ENCODE measurements around the gene FBXO47.
A peak's percentile ranks its signal among the peaks of the same experiment; 100 is the strongest.

The FBXO47 gene

GRCh38 chr17:38967290-38967738 is at the start of gene FBXO47:
Gene FBXO47, minus strand, starts transcription at chr17:38967403. Its CDS starts 4,378 bp downstream, at chr17:38963025.
- peak; percentile 88 for DNase-seq

GRCh38 chr17:39016193-39017153 is 49.3 kb upstream of the FBXO47 start:
- DNase-seq = no peak

- DNase-seq = no peak
Observed at GRCh38 chr17:39015546-39015935, 48.3 kb upstream of the FBXO47 start.

- no peak for DNase-seq
Observed at GRCh38 chr17:39014795-39015545, 47.8 kb upstream of the FBXO47 start.

GRCh38 chr17:39014044-39014794 is 47.0 kb upstream of the FBXO47 start:
- peak; percentile 72 for DNase-seq

GRCh38 chr17:39012725-39013124 is 45.5 kb upstream of the FBXO47 start:
- no peak for DNase-seq

- DNase-seq = no peak
Observed at GRCh38 chr17:39011907-39012468, 44.8 kb upstream of the FBXO47 start.

GRCh38 chr17:39009581-39010001 is 42.4 kb upstream of the FBXO47 start:
- no peak for DNase-seq

- no peak for DNase-seq
Observed at GRCh38 chr17:39008633-39009032, 41.4 kb upstream of the FBXO47 start.

GRCh38 chr17:39002991-39003715 is 36.0 kb upstream of the FBXO47 start:
- peak; percentile 40 for DNase-seq

GRCh38 chr17:39001703-39002637 is 34.8 kb upstream of the FBXO47 start:
- DNase-seq = peak; percentile 69

GRCh38 chr17:39000021-39000601 is 32.9 kb upstream of the FBXO47 start:
- DNase-seq = no peak

- DNase-seq = no peak
Observed at GRCh38 chr17:38996660-38997337, 29.6 kb upstream of the FBXO47 start.

- no peak for DNase-seq
Observed at GRCh38 chr17:38994026-38994425, 26.8 kb upstream of the FBXO47 start.

GRCh38 chr17:38984666-38985065 is 17.5 kb upstream of the FBXO47 start:
- DNase-seq = no peak

GRCh38 chr17:38982858-38983746 is 15.9 kb upstream of the FBXO47 start:
- DNase-seq = peak; percentile 72

- no peak for DNase-seq
Observed at GRCh38 chr17:38981636-38982035, 14.4 kb upstream of the FBXO47 start.

- peak; percentile 66 for DNase-seq
Observed at GRCh38 chr17:38980490-38981217, 13.5 kb upstream of the FBXO47 start.

All from fibroblast of skin of right biceps (primary cell).